GM06990 (cell line): ENCODE results near the gene CBLN1.

Experiments used
- DNase-seq: peaks from one replicate; pipeline ENCODE4 v3.0.0-alpha.2; 2011; ENCODE audit not compliant: insufficient read length; ENCODE audit errors: extremely low read depth
- H3K27me3 ChIP-seq: replicated peaks from 2 replicates; pipeline ENCODE4 v1.6.0; 2011; ENCODE audit warnings: low read length; ENCODE audit not compliant: control insufficient read depth, insufficient read depth
- H3K36me3 ChIP-seq: 2 replicates; pipeline ENCODE4 v1.5.1; 2011; ENCODE audit warnings: low read length; ENCODE audit not compliant: control insufficient read depth, insufficient read depth
- H3K4me3 ChIP-seq: replicated peaks from 2 replicates; pipeline ENCODE4 v1.5.1; 2011; ENCODE audit warnings: low read depth, mild to moderate bottlenecking, control low read depth, low read length
- CTCF ChIP-seq: IDR thresholded peaks from 2 replicates; pipeline ENCODE4 v1.5.1; 2011; ENCODE audit warnings: low read length, control low read depth, mild to moderate bottlenecking, inconsistent platforms; ENCODE audit not compliant: insufficient read depth, poor library complexity, severe bottlenecking

The CBLN1 gene

GRCh38 chr16:49271363-49271762 lies 10.3 kb downstream of the CBLN1 start:
- no peaks in the 10 kb centered on the region; the same call in 1 of the 2 replicates for H3K27me3 ChIP-seq

GRCh38 chr16:49269201-49269600 lies 12.4 kb downstream of the CBLN1 start:
- no peak for DNase-seq
- no peaks in the 10 kb centered on the region; the same call in none of the 2 replicates for H3K27me3 ChIP-seq
- no peaks in the 10 kb centered on the region for H3K36me3 ChIP-seq
- H3K4me3 ChIP-seq, result no peak overlapping the region
- no peak for TF ChIP-seq CTCF

More at GRCh38 chr16:49271363-49271762, 10.3 kb downstream of the CBLN1 start:
- no peak for TF ChIP-seq CTCF
- Histone ChIP-seq H3K36me3 (no peaks in the 10 kb centered on the region), H3K4me3 (no peak overlapping the region)
- no peak for DNase-seq

- DNase-seq, result no peak
- TF ChIP-seq CTCF, result no peak
- Histone ChIP-seq H3K27me3 (no peaks in the 10 kb centered on the region; the same call in none of the 2 replicates), H3K4me3 (no peak overlapping the region), H3K36me3 (no peaks in the 10 kb centered on the region)
Measured at GRCh38 chr16:49268667-49269066, 13.0 kb downstream of the CBLN1 start.

GRCh38 chr16:49262501-49262900 lies 19.1 kb downstream of the CBLN1 start:
- H3K4me3 ChIP-seq, result no peak overlapping the region
- no peaks in the 10 kb centered on the region; the same call in 1 of the 2 replicates for H3K27me3 ChIP-seq
- H3K36me3 ChIP-seq, result no peaks in the 10 kb centered on the region
- TF ChIP-seq CTCF, result no peak
- no peak for DNase-seq

GRCh38 chr16:49261930-49262329 lies 19.7 kb downstream of the CBLN1 start:
- TF ChIP-seq CTCF, result no peak
- no peak for DNase-seq
- H3K36me3 ChIP-seq, result no peaks in the 10 kb centered on the region
- H3K4me3 ChIP-seq, result no peak overlapping the region
- no peaks in the 10 kb centered on the region; the same call in 1 of the 2 replicates for H3K27me3 ChIP-seq

- H3K4me3 ChIP-seq, result no peak overlapping the region
- H3K36me3 ChIP-seq, result no peaks in the 10 kb centered on the region
- DNase-seq, result no peak
- no peaks in the 10 kb centered on the region; the same call in 1 of the 2 replicates for H3K27me3 ChIP-seq
- no peak for TF ChIP-seq CTCF
Measured at GRCh38 chr16:49260956-49261530, 20.6 kb downstream of the CBLN1 start.
